Testis (tissue), 3 donors: ENCODE results near the gene IFTAP. TPM values are rescaled to one million over a fixed set of nuclear protein-coding genes. Genes with fewer than 3 reads are reported as not detected.

Experiments used
- DNase-seq: peaks from one replicate; pipeline ENCODE4 v3.0.0-alpha.2; 2019
- H3K27ac ChIP-seq, 2 donors: fragments of 200-600 bp; sonication (generic); one replicate each; pipeline ENCODE4 v1.5.1; 2019
- H3K27me3 ChIP-seq: fragments of 200-600 bp; sonication (generic); one replicate; pipeline ENCODE4 v1.5.1; 2019
- H3K36me3 ChIP-seq: fragments of 200-600 bp; sonication (generic); one replicate; pipeline ENCODE4 v1.5.1; 2017; ENCODE audit warnings: low read depth; ENCODE audit errors: missing control alignments
- H3K4me1 ChIP-seq: fragments of 200-600 bp; sonication (generic); one replicate; pipeline ENCODE4 v1.5.1; 2019
- H3K4me3 ChIP-seq, 2 donors: fragments of 200-600 bp; sonication (generic); one replicate each; pipeline ENCODE4 v1.5.1; 2017 to 2019
- H3K9me3 ChIP-seq: fragments of 200-600 bp; sonication (generic); one replicate; pipeline ENCODE4 v1.5.1; 2017
- CTCF ChIP-seq, 3 experiments: fragments of 450-650 bp in 2 of 3; fragments of 200-600 bp in 1 of 3; sonication (generic) in 1 of 3; IDR thresholded peaks; one replicate each; pipeline ENCODE4 v1.5.1; 2016 to 2019; ENCODE audit warnings: antibody characterized with exemption in 3 of 3, mild to moderate bottlenecking in 2 of 3, moderate library complexity in 1 of 3
- POLR2A ChIP-seq: fragments of 450-650 bp; IDR thresholded peaks from one replicate; pipeline ENCODE4 v1.6.1; 2017; ENCODE audit warnings: antibody characterized with exemption, mild to moderate bottlenecking, moderate library complexity
- WGBS, 2 donors: methylation state at CpG; one replicate each; pipeline ENCODE4 v1.1.5; 2018; 5-methylcytosine and 5-hydroxymethylcytosine counted together
- intact Hi-C: fragments of 100-400 bp; cut with DNase I; formaldehyde crosslinking; loops from one replicate; pipeline ENCODE4 v1.15.1; 2023; ENCODE audit warnings: low total_unique reads
- polyA plus RNA-seq: library from polyadenylated mRNA; stranded (reverse); fragments of 350-450 nt; fragmentation: Illumina TruSeq; extraction: RNeasy Lipid Tissue Mini Kit (QIAGEN cat#74804); gene quantifications from one replicate; pipeline ENCODE4 v1.2.3, GENCODE V29; 2014; ENCODE audit warnings: low read depth, low replicate concordance; ENCODE audit not compliant: insufficient read depth
- total RNA-seq, 2 donors: library from RNA; depleted of rRNA; stranded (reverse); fragments of >200 nt; gene quantifications; one replicate each; pipeline ENCODE4 v1.2.3, GENCODE V29; 2016

Gene IFTAP
- total and polyA plus RNA-seq, 3 donors from 2014 or later: 42.1 to 105 (median 42.4) TPM

GRCh38 chr11:36578458-36578857 is 15.8 kb upstream of the IFTAP start:
- H3K4me1 ChIP-seq: no peaks in the 10 kb centered on the region
- H3K27me3 ChIP-seq: no peaks in the 10 kb centered on the region
- 54 to 59% methylated on average over 1 of the region's 1 CpG for WGBS, 2 donors
- intact Hi-C loops: no loop called here
- H3K4me3 ChIP-seq: no peak overlapping the region
- no peak for DNase-seq
- H3K27ac ChIP-seq: no peak overlapping the region
- no peaks in the 10 kb centered on the region for H3K9me3 ChIP-seq
- no peaks in the 10 kb centered on the region for H3K36me3 ChIP-seq
- TF ChIP-seq CTCF (IDR thresholded peaks at IDR 0.05): no peak
- TF ChIP-seq POLR2A: no peak

GRCh38 chr11:36581536-36581935 is 12.8 kb upstream of the IFTAP start:
- 78 to 90% methylated on average over 2 of the region's 2 CpGs for WGBS, 2 donors
- no peaks in the 10 kb centered on the region for H3K4me1 ChIP-seq
- TF ChIP-seq CTCF (IDR thresholded peaks at IDR 0.05) (no peak), POLR2A (no peak)
- no peaks in the 10 kb centered on the region for H3K9me3 ChIP-seq
- H3K27me3 ChIP-seq: no peaks in the 10 kb centered on the region
- H3K4me3 ChIP-seq: no peak overlapping the region
- intact Hi-C loops: no loop called here
- H3K36me3 ChIP-seq: no peaks in the 10 kb centered on the region
- DNase-seq: no peak
- no peak overlapping the region for H3K27ac ChIP-seq

GRCh38 chr11:36583667-36584066 is 10.6 kb upstream of the IFTAP start:
- H3K4me3 ChIP-seq: no peak overlapping the region
- no peaks in the 10 kb centered on the region for H3K4me1 ChIP-seq
- H3K9me3 ChIP-seq: no peaks in the 10 kb centered on the region
- H3K27me3 ChIP-seq: no peaks in the 10 kb centered on the region
- WGBS, 2 donors: 61 to 63% methylated on average over 3 of the region's 3 CpGs
- H3K36me3 ChIP-seq: no peaks in the 10 kb centered on the region
- H3K27ac ChIP-seq: no peak overlapping the region
- no peak for TF ChIP-seq POLR2A
- TF ChIP-seq CTCF (IDR thresholded peaks at IDR 0.05): no peak
- DNase-seq: no peak
- intact Hi-C loops: no loop called here

- H3K36me3 ChIP-seq: no peaks in the 10 kb centered on the region
- no peaks in the 10 kb centered on the region for H3K27me3 ChIP-seq
- DNase-seq: no peak
- intact Hi-C loops: no loop called here
- no peak for TF ChIP-seq POLR2A
- no peak overlapping the region for H3K4me3 ChIP-seq
- H3K4me1 ChIP-seq: no peaks in the 10 kb centered on the region
- no peak overlapping the region for H3K27ac ChIP-seq
- H3K9me3 ChIP-seq: no peaks in the 10 kb centered on the region
Measured at GRCh38 chr11:36586543-36586942, 7.8 kb upstream of the IFTAP start.

- DNase-seq: no peak
- no peaks in the 10 kb centered on the region for H3K9me3 ChIP-seq
- no peak overlapping the region for H3K27ac ChIP-seq
- intact Hi-C loops: no loop called here
- no peaks in the 10 kb centered on the region for H3K36me3 ChIP-seq
- TF ChIP-seq POLR2A: no peak
- no peak for TF ChIP-seq CTCF (IDR thresholded peaks at IDR 0.05)
- 44 to 65% methylated on average over 1 of the region's 1 CpG for WGBS, 2 donors
- H3K4me1 ChIP-seq: no peaks in the 10 kb centered on the region
- H3K27me3 ChIP-seq: no peaks in the 10 kb centered on the region
- no peak overlapping the region for H3K4me3 ChIP-seq
Measured at GRCh38 chr11:36588099-36588498, 6.2 kb upstream of the IFTAP start.
